Upper lobe of left lung (tissue), 6 donors: Measurements from ENCODE around the gene FGF12. TPM values are rescaled to one million over a fixed set of nuclear protein-coding genes. Genes with fewer than 3 reads are reported as not detected.

ENCODE experiments used
- ATAC-seq, 2 donors: fragments of 200-7000 bp; cut with Tn5 transposase; one replicate each; pipeline ENCODE4 v1.9.1; 2022; ENCODE audit warnings: mild to moderate bottlenecking in 2 of 2, moderate library complexity in 2 of 2; ENCODE audit not compliant: low FRiP score in 2 of 2
- DNase-seq, 2 donors: peaks; one replicate each; pipeline ENCODE4 v3.0.0-alpha.2; 2019 to 2020
- H3K27ac ChIP-seq, 4 donors: fragments of 200-600 bp; sonication (generic); one replicate each; pipeline ENCODE4 v1.5.1; 2016 to 2019
- H3K27me3 ChIP-seq, 4 donors: fragments of 200-600 bp; sonication (generic); one replicate each; pipeline ENCODE4 v1.5.1; 2017 to 2019
- H3K36me3 ChIP-seq, 4 donors: fragments of 200-600 bp; sonication (generic); one replicate each; pipeline ENCODE4 v1.5.1; 2016 to 2019
- H3K4me1 ChIP-seq, 4 donors: fragments of 200-600 bp; sonication (generic); one replicate each; pipeline ENCODE4 v1.5.1; 2018 to 2019
- H3K4me3 ChIP-seq, 4 donors: fragments of 200-600 bp; sonication (generic); one replicate each; pipeline ENCODE4 v1.5.1; 2017 to 2019; ENCODE audit warnings: mild to moderate bottlenecking in 2 of 4, moderate library complexity in 1 of 4
- H3K9me3 ChIP-seq, 4 donors: fragments of 200-600 bp; sonication (generic); one replicate each; pipeline ENCODE4 v1.5.1; 2018 to 2019
- CTCF ChIP-seq, 6 experiments: fragments of 450-650 bp in 4 of 6; fragments of 200-600 bp in 2 of 6; sonication (generic) in 2 of 6; IDR thresholded peaks; one replicate each; pipeline ENCODE4 v1.5.1; 2016 to 2019; ENCODE audit warnings: antibody characterized with exemption in 6 of 6
- EP300 ChIP-seq, 4 donors: sonication (generic); formaldehyde crosslinking; IDR thresholded peaks; one replicate each; pipeline ENCODE4 v1.5.1; 2017; ENCODE audit warnings: antibody characterized with exemption in 4 of 4, control low read depth in 2 of 4
- POLR2A ChIP-seq, 4 donors: fragments of 450-650 bp; IDR thresholded peaks; one replicate each; pipeline ENCODE4 v1.5.1; 2016 to 2017; ENCODE audit warnings: antibody characterized with exemption in 4 of 4, mild to moderate bottlenecking in 2 of 4
- POLR2AphosphoS5 ChIP-seq, 2 donors: sonication (generic); formaldehyde crosslinking; IDR thresholded peaks; one replicate each; pipeline ENCODE4 v1.5.1; 2017; ENCODE audit warnings: antibody characterized with exemption in 2 of 2
- WGBS, 2 donors: methylation state at CpG; one replicate each; pipeline ENCODE4 v1.1.5; 2017 to 2018; 5-methylcytosine and 5-hydroxymethylcytosine counted together
- total RNA-seq, 6 donors: library from RNA; depleted of rRNA in 4 of 6; stranded (reverse); fragments of >200 nt in 4 of 6; gene quantifications; one replicate each; pipeline versions ENCODE4 v1.1.0 to v1.2.1, GENCODE V29; 2016 to 2021
- donor health status: DM: no; HTN: no; CAD: no; lungs with moderate emphysema.
- donor health status: DM: no; HTN: yes; CAD: no; lungs with severe emphysema.

The FGF12 gene
- total RNA-seq, 6 donors from 2014 or later, result 0.83 to 5.3 (median 2.2) TPM

GRCh38 chr3:192653862-192654261, 73.5 kb downstream of the FGF12 start:
- TF ChIP-seq EP300 (IDR thresholded peaks at IDR 0.05) (no peak), CTCF (IDR thresholded peaks at IDR 0.05) (no peak), POLR2AphosphoS5 (IDR thresholded peaks at IDR 0.05) (no peak), POLR2A (IDR thresholded peaks at IDR 0.05) (no peak)
- Histone ChIP-seq H3K36me3 (no peaks in the 10 kb centered on the region), H3K27me3 (no peaks in the 10 kb centered on the region), H3K4me1 (no peaks in the 10 kb centered on the region), H3K27ac (no peak overlapping the region), H3K9me3 (no peaks in the 10 kb centered on the region), H3K4me3 (no peak overlapping the region)
- 86 to 90% methylated on average over 1 of the region's 1 CpG for WGBS, 2 donors
- DNase-seq, result no peak
- no peak for ATAC-seq

GRCh38 chr3:192652727-192653126, 74.6 kb downstream of the FGF12 start:
- WGBS, 2 donors, result 73 to 74% methylated on average over 3 of the region's 3 CpGs
- Histone ChIP-seq H3K4me1 (no peaks in the 10 kb centered on the region), H3K9me3 (no peaks in the 10 kb centered on the region), H3K27me3 (no peaks in the 10 kb centered on the region), H3K4me3 (no peak overlapping the region), H3K36me3 (no peaks in the 10 kb centered on the region), H3K27ac (no peak overlapping the region)
- ATAC-seq (no peak), DNase-seq (no peak)
- TF ChIP-seq CTCF (IDR thresholded peaks at IDR 0.05) (no peak), POLR2A (IDR thresholded peaks at IDR 0.05) (no peak), POLR2AphosphoS5 (IDR thresholded peaks at IDR 0.05) (no peak), EP300 (IDR thresholded peaks at IDR 0.05) (no peak)

- 78 to 82% methylated on average over 6 of the region's 6 CpGs for WGBS, 2 donors
- ATAC-seq, result no peak
- Histone ChIP-seq H3K4me3 (no peak overlapping the region), H3K36me3 (no peaks in the 10 kb centered on the region), H3K9me3 (no peaks in the 10 kb centered on the region), H3K27ac (no peak overlapping the region), H3K4me1 (no peaks in the 10 kb centered on the region), H3K27me3 (no peaks in the 10 kb centered on the region)
- no peak for TF ChIP-seq EP300 (IDR thresholded peaks at IDR 0.05)
- no peak for DNase-seq
Measured at GRCh38 chr3:192651836-192652512, 75.4 kb downstream of the FGF12 start.

GRCh38 chr3:192645437-192645836, 81.9 kb downstream of the FGF12 start:
- Histone ChIP-seq H3K4me1 (no peaks in the 10 kb centered on the region), H3K36me3 (no peaks in the 10 kb centered on the region), H3K27ac (no peak overlapping the region), H3K9me3 (no peaks in the 10 kb centered on the region), H3K27me3 (no peaks in the 10 kb centered on the region), H3K4me3 (no peak overlapping the region)
- ATAC-seq (no peak), DNase-seq (no peak)
- WGBS, 2 donors, result 32 to 37% methylated on average over 1 of the region's 1 CpG
- TF ChIP-seq EP300 (IDR thresholded peaks at IDR 0.05) (no peak), POLR2A (IDR thresholded peaks at IDR 0.05) (no peak), CTCF (IDR thresholded peaks at IDR 0.05) (no peak), POLR2AphosphoS5 (IDR thresholded peaks at IDR 0.05) (no peak)

GRCh38 chr3:192642651-192643050, 84.7 kb downstream of the FGF12 start:
- WGBS, 2 donors, result 69 to 73% methylated on average over 5 of the region's 5 CpGs
- no peaks in the 10 kb centered on the region for H3K27me3 ChIP-seq
- H3K9me3 ChIP-seq, result no peaks in the 10 kb centered on the region
- H3K4me3 ChIP-seq, result no peak overlapping the region
- H3K36me3 ChIP-seq, result no peaks in the 10 kb centered on the region
- no peaks in the 10 kb centered on the region for H3K4me1 ChIP-seq
- H3K27ac ChIP-seq, result no peak overlapping the region
- no peak for TF ChIP-seq POLR2AphosphoS5 (IDR thresholded peaks at IDR 0.05)
- TF ChIP-seq CTCF (IDR thresholded peaks at IDR 0.05), result no peak
- TF ChIP-seq POLR2A (IDR thresholded peaks at IDR 0.05), result no peak
- no peak for TF ChIP-seq EP300 (IDR thresholded peaks at IDR 0.05)
- DNase-seq, result no peak
- no peak for ATAC-seq
